ENCODE data around the gene CELSR1. TPM values are rescaled to one million over a fixed set of nuclear protein-coding genes. Genes with fewer than 3 reads are reported as not detected.
A peak's percentile ranks its signal among the peaks of the same experiment; 100 is the strongest.

The CELSR1 gene
- total and polyA plus RNA-seq, 2 of the 13 experiments (the other 11 are each of a cell fraction or from before 2014, with no cell fraction given), result 0.78 to 1.8 TPM

GRCh38 chr22:46377525-46378425 is 159.6 kb downstream of the CELSR1 start (continued):
- TF ChIP-seq SALL2 (CRISPR knock-in tag; IDR thresholded peaks at IDR 0.05) (peak; percentile 82; the same call in 1 of the 2 replicates), HDAC6 (IDR thresholded peaks at IDR 0.05; ENCODE audit: low read depth, low read length) (no peak), ZNF569 (CRISPR knock-in tag; IDR thresholded peaks at IDR 0.05; ENCODE audit: borderline replicate concordance) (no peak), KLF9 (CRISPR knock-in tag; IDR thresholded peaks at IDR 0.05; ENCODE audit: low read depth) (0 out of 2 replicates have a peak, but pooled peaks have one; percentile 43), HOXA5 (CRISPR knock-in tag; IDR thresholded peaks at IDR 0.05) (no peak), SP4 (CRISPR knock-in tag; IDR thresholded peaks at IDR 0.05) (peak; percentile 47; the same call in 1 of the 2 replicates), HNF1A (IDR thresholded peaks at IDR 0.05; ENCODE audit: low read depth) (peak; percentile 91), HNF1A (CRISPR knock-in tag; IDR thresholded peaks at IDR 0.05; ENCODE audit: borderline replicate concordance) (peak; percentile 98), ZBTB7B (CRISPR knock-in tag; IDR thresholded peaks at IDR 0.05) (peak; percentile 85), HDAC2 (CRISPR knock-in tag; IDR thresholded peaks at IDR 0.05) (peak; percentile 89), ZC3H4 (CRISPR knock-in tag; IDR thresholded peaks at IDR 0.05; ENCODE audit: borderline replicate concordance) (no peak), ZNF629 (CRISPR knock-in tag; conservative IDR thresholded peaks at IDR 0.05) (peak; percentile 33; the same call in 1 of the 2 replicates), HNRNPH1 (optimal IDR thresholded peaks at IDR 0.05; ENCODE audit: low read depth, low read length) (no peak), CREB1 (IDR thresholded peaks at IDR 0.05) (no peak), CREB1 (CRISPR knock-in tag; IDR thresholded peaks at IDR 0.05) (0 out of 2 replicates have a peak, but pooled peaks have one; percentile 32), SKIL (CRISPR knock-in tag; IDR thresholded peaks at IDR 0.05; ENCODE audit: borderline replicate concordance) (peak; percentile 95), PAF1 (CRISPR knock-in tag; IDR thresholded peaks at IDR 0.05) (no peak), ZNF598 (CRISPR knock-in tag; IDR thresholded peaks at IDR 0.05; ENCODE audit: borderline replicate concordance) (no peak; the same call in 1 of the 2 replicates), ZFX (CRISPR knock-in tag; IDR thresholded peaks at IDR 0.05; ENCODE audit: low read depth) (peak; percentile 79), ZNF589 (CRISPR knock-in tag; conservative IDR thresholded peaks at IDR 0.05) (no peak), IKZF5 (CRISPR knock-in tag; IDR thresholded peaks at IDR 0.05) (peak; percentile 82; the same call in 1 of the 2 replicates), ZNF530 (CRISPR knock-in tag; IDR thresholded peaks at IDR 0.05; ENCODE audit: low read depth) (no peak), ZNF75D (CRISPR knock-in tag; IDR thresholded peaks at IDR 0.05; ENCODE audit: borderline replicate concordance) (no peak)
